Panc1 (cell line): ENCODE measurements around the gene RPP38.

Experiments
- CTCF ChIP-seq: fragments of 450-650 bp; IDR thresholded peaks from 2 replicates; pipeline ENCODE4 v1.5.1; 2017; ENCODE audit warnings: mild to moderate bottlenecking
- POLR2AphosphoS5 ChIP-seq: IDR thresholded peaks from 2 replicates; pipeline ENCODE4 v1.6.1; 2012; ENCODE audit warnings: mild to moderate bottlenecking, low read depth, low read length, moderate library complexity
- REST ChIP-seq, 2 experiments: IDR thresholded peaks; 2 replicates each; pipeline ENCODE4 v1.6.1; 2011 to 2012; ENCODE audit warnings: low read depth in 2 of 2, control low read depth in 1 of 2, low read length in 1 of 2, mild to moderate bottlenecking in 1 of 2, moderate library complexity in 1 of 2; ENCODE audit not compliant: insufficient read depth in 1 of 2
- SIN3A ChIP-seq: IDR thresholded peaks from 2 replicates; pipeline ENCODE4 v1.6.1; 2012; ENCODE audit warnings: low read depth, mild to moderate bottlenecking, low read length, moderate library complexity, borderline replicate concordance; ENCODE audit not compliant: insufficient read depth

- TF ChIP-seq SIN3A, result no peak
- TF ChIP-seq POLR2AphosphoS5, result no peak
- TF ChIP-seq CTCF, result no peak
- TF ChIP-seq REST (IDR thresholded peaks at IDR 0.05; ENCODE audit: insufficient read depth in 1 of 2, low read depth in 2 of 2, low read length in 1 of 2), result no peak
Observed at GRCh38 chr10:15058689-15059088, 38.5 kb upstream of the RPP38 start.
